Esophagus muscularis mucosa (tissue), 4 donors: Measurements from ENCODE around the gene SLC16A2. TPM values are rescaled to one million over a fixed set of nuclear protein-coding genes. Genes with fewer than 3 reads are reported as not detected.

Experiments
- DNase-seq: peaks from one replicate; pipeline ENCODE4 v3.0.0-alpha.2; 2017; ENCODE audit errors: extremely low spot score
- H3K27ac ChIP-seq, 4 donors: fragments of 200-600 bp; sonication (generic); replicated peaks in 1 of 4; 1 replicate in 3 of 4; 2 replicates in 1 of 4; pipeline ENCODE4 v1.5.1; 2016 to 2019; ENCODE audit warnings: mild to moderate bottlenecking in 1 of 4
- H3K27me3 ChIP-seq, 4 donors: fragments of 200-600 bp; sonication (generic); one replicate each; pipeline versions ENCODE4 v1.5.1 to v1.6.0; 2016 to 2019
- H3K36me3 ChIP-seq, 4 donors: fragments of 200-600 bp; sonication (generic); one replicate each; pipeline ENCODE4 v1.5.1; 2016 to 2019
- H3K4me1 ChIP-seq, 4 donors: fragments of 200-600 bp; sonication (generic); one replicate each; pipeline ENCODE4 v1.5.1; 2016 to 2019
- H3K4me3 ChIP-seq, 4 donors: fragments of 200-600 bp; sonication (generic); 1 replicate in 2 of 4; 2 replicates in 2 of 4; pipeline ENCODE4 v1.5.1; 2016 to 2019; ENCODE audit warnings: mild to moderate bottlenecking in 4 of 4, moderate library complexity in 1 of 4
- H3K9me3 ChIP-seq, 4 donors: fragments of 200-600 bp; sonication (generic); 1 replicate in 3 of 4; 2 replicates in 1 of 4; pipeline ENCODE4 v1.5.1; 2016 to 2019
- EP300 ChIP-seq: sonication (generic); formaldehyde crosslinking; IDR thresholded peaks from one replicate; pipeline ENCODE4 v1.6.1; 2017; ENCODE audit warnings: antibody characterized with exemption
- POLR2A ChIP-seq: fragments of 450-650 bp; IDR thresholded peaks from one replicate; pipeline ENCODE4 v1.6.1; 2017; ENCODE audit warnings: antibody characterized with exemption, moderate library complexity, mild to moderate bottlenecking, low read depth
- POLR2AphosphoS5 ChIP-seq, 2 donors: sonication (generic); formaldehyde crosslinking; IDR thresholded peaks; one replicate each; pipeline ENCODE4 v1.6.1; 2017; ENCODE audit warnings: antibody characterized with exemption in 2 of 2
- WGBS: methylation state at CpG from one replicate; pipeline ENCODE4 v1.1.5; 2018; 5-methylcytosine and 5-hydroxymethylcytosine counted together
- intact Hi-C: fragments of 100-400 bp; cut with DNase I; formaldehyde crosslinking; loops from one replicate; pipeline ENCODE4 v1.15.1; 2023
- total RNA-seq, 4 donors: library from RNA; depleted of rRNA; stranded (reverse); fragments of >200 nt; gene quantifications; one replicate each; pipeline versions ENCODE4 v1.1.0 to v1.2.1, GENCODE V29; 2016
- TF ChIP-seq, protein P1 (sequence below), 3 experiments: fragments of 200-600 bp in 2 of 3; fragments of 450-650 bp in 1 of 3; sonication (generic) in 2 of 3; IDR thresholded peaks; one replicate each; pipeline ENCODE4 v1.5.1; 2017 to 2019; ENCODE audit warnings: antibody characterized with exemption in 3 of 3, mild to moderate bottlenecking in 2 of 3, moderate library complexity in 1 of 3

Gene SLC16A2
- total RNA-seq, 4 donors from 2014 or later = 7.3 to 13.7 (median 9.6) TPM

DNA sequence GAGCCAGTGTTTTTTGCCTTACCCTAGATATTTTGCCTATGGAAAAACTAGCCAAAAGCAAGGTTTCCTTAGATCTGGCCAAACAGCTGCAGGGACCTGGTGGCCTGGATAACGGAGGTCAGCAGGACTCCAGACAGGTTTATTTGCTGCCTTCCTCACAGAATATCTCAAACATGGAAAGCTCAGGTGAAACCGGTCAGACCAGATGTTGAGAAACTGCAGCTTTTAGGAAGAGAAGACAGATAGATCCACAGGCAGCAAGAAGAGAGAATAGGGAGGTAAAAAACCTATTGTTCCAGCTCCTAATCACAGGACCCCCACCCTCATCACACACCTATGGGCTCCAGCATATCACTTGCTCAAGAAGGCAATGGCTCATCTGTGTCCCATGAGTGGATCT is 16.2 kb downstream of the SLC16A2 start:
- intact Hi-C loops = no loop called here
- no peak overlapping the region for H3K27ac ChIP-seq
- H3K4me1 ChIP-seq = peaks cover 0 to 4% (median 0%) of the 10 kb centered on the region in 4 donors
- WGBS = 86% methylated on average over 2 of the region's 2 CpGs
- no peak overlapping the region for H3K4me3 ChIP-seq
- no peaks in the 10 kb centered on the region for H3K27me3 ChIP-seq
- no peaks in the 10 kb centered on the region for H3K9me3 ChIP-seq
- TF ChIP-seq, protein P1, sequence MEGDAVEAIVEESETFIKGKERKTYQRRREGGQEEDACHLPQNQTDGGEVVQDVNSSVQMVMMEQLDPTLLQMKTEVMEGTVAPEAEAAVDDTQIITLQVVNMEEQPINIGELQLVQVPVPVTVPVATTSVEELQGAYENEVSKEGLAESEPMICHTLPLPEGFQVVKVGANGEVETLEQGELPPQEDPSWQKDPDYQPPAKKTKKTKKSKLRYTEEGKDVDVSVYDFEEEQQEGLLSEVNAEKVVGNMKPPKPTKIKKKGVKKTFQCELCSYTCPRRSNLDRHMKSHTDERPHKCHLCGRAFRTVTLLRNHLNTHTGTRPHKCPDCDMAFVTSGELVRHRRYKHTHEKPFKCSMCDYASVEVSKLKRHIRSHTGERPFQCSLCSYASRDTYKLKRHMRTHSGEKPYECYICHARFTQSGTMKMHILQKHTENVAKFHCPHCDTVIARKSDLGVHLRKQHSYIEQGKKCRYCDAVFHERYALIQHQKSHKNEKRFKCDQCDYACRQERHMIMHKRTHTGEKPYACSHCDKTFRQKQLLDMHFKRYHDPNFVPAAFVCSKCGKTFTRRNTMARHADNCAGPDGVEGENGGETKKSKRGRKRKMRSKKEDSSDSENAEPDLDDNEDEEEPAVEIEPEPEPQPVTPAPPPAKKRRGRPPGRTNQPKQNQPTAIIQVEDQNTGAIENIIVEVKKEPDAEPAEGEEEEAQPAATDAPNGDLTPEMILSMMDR (IDR thresholded peaks at IDR 0.05) = no peak
- TF ChIP-seq EP300 = no peak
- no peak for TF ChIP-seq POLR2A
- DNase-seq = no peak
- H3K36me3 ChIP-seq = no peaks in the 10 kb centered on the region

DNA sequence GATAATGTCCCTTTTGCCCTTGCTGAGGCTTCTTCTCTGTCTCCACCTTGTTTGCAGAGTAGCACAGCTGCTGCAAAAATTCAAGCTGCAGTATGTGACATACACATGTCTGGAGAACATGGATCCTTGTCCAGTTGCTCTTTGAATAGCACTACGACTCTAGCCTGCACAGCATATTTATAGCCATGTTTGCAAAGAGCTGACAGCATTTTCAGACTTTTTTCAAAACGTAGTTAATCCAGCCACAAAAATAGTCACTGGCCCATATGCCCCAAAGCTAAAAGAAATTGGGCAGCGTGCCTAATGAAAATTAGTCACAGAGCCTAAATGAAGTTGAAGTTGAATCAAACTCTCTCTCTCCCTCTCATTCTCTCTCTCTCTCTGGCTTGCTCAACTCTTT is 17.5 kb downstream of the SLC16A2 start:
- intact Hi-C loops = no loop called here
- Histone ChIP-seq H3K4me3 (no peak overlapping the region), H3K27me3 (no peaks in the 10 kb centered on the region), H3K36me3 (no peaks in the 10 kb centered on the region), H3K27ac (no peak overlapping the region), H3K4me1 (peaks cover 0 to 4% (median 0%) of the 10 kb centered on the region in 4 donors), H3K9me3 (no peaks in the 10 kb centered on the region)
- WGBS = 44% methylated on average over 3 of the region's 3 CpGs
- TF ChIP-seq, protein P1 (IDR thresholded peaks at IDR 0.05) = no peak
- TF ChIP-seq POLR2AphosphoS5 (IDR thresholded peaks at IDR 0.05) (no peak), POLR2A (no peak), EP300 (no peak)
- no peak for DNase-seq

DNA sequence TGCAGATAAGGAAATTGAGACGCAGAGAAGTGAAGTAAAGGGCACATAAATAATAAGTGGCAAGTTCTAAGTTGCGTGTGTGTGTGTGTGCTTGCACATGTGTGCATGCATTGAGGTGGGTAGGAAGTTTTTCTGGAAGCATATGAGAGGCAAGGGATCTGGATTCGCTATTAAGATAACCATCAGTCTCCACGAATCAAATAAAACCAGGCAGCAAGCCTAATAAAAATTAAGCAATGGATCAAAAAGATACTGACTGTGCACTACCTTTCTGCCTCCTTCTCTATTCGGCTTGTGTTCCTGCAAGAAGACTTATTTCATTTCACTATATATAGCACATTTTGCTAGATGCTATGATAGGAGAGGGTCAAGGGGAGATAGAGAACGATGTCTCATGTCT is 23.8 kb downstream of the SLC16A2 start:
- intact Hi-C loops = no loop called here
- DNase-seq = no peak
- TF ChIP-seq, protein P1 (IDR thresholded peaks at IDR 0.05) = no peak
- TF ChIP-seq EP300 (no peak), POLR2AphosphoS5 (IDR thresholded peaks at IDR 0.05) (no peak), POLR2A (no peak)
- H3K9me3 ChIP-seq = no peaks in the 10 kb centered on the region
- 53% methylated on average over 6 of the region's 6 CpGs for WGBS
- no peak overlapping the region for H3K27ac ChIP-seq
- no peaks in the 10 kb centered on the region for H3K4me1 ChIP-seq
- H3K4me3 ChIP-seq = no peak overlapping the region
- no peaks in the 10 kb centered on the region for H3K27me3 ChIP-seq
- no peaks in the 10 kb centered on the region for H3K36me3 ChIP-seq

DNA sequence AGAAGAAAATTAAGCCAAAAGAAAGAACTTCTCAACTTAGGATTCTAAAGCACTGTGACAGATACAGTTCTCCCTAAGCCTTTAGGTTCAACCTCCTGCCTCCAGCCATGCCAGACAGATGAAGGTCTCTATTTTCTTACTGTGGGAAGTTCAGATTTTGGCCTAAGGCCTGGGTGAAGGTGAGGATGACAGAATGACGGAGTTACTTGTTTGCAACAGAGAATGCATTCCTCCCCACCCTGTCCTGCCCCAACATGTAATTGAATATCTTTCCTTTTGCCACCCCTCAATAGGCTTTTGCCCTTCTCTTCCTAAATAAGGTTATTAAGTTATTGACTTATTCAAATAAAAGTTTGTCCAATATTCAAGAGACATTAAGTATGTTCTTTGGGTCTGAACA is 25.6 kb downstream of the SLC16A2 start:
- WGBS = 74% methylated on average over 1 of the region's 1 CpG
- no peak overlapping the region for H3K27ac ChIP-seq
- intact Hi-C loops = no loop called here

More for the DNA sequence above, 25.6 kb downstream of the SLC16A2 start:
- Histone ChIP-seq H3K27me3 (no peaks in the 10 kb centered on the region), H3K4me1 (peaks cover 0 to 11% (median 0%) of the 10 kb centered on the region in 4 donors), H3K9me3 (no peaks in the 10 kb centered on the region), H3K4me3 (no peak overlapping the region), H3K36me3 (no peaks in the 10 kb centered on the region)
- DNase-seq = no peak
- TF ChIP-seq, protein P1 (IDR thresholded peaks at IDR 0.05) = no peak
- no peak for TF ChIP-seq EP300
- TF ChIP-seq POLR2AphosphoS5 (IDR thresholded peaks at IDR 0.05) = no peak
- TF ChIP-seq POLR2A = no peak
